Vagina (tissue), 2 donors: ENCODE measurements around the gene MT1A.

ENCODE experiments used
- CTCF ChIP-seq, 3 experiments: fragments of 450-650 bp in 2 of 3; fragments of 200-600 bp in 1 of 3; sonication (generic) in 1 of 3; IDR thresholded peaks; one replicate each; pipeline ENCODE4 v1.5.1; 2017 to 2019; ENCODE audit warnings: antibody characterized with exemption in 3 of 3, mild to moderate bottlenecking in 2 of 3, moderate library complexity in 2 of 3
- POLR2A ChIP-seq, 2 donors: fragments of 450-650 bp; IDR thresholded peaks; one replicate each; pipeline ENCODE4 v1.6.1; 2017; ENCODE audit warnings: antibody characterized with exemption in 2 of 2, mild to moderate bottlenecking in 2 of 2, moderate library complexity in 2 of 2

- TF ChIP-seq CTCF (IDR thresholded peaks at IDR 0.05) (no peak), POLR2A (IDR thresholded peaks at IDR 0.05) (no peak)
Measured at GRCh38 chr16:56636616-56637413, 1.7 kb upstream of the MT1A start.
